Stimulated activated CD4-positive, alpha-beta T cell treated with anti-CD3 and anti-CD28 coated beads, TNF-alpha, amount 100 ng/mL, for 1 hour (primary cell): ENCODE data around the gene LMBR1.

ENCODE experiments used
- DNase-seq, 3 donors: peaks; one replicate each; pipeline ENCODE4 v3.0.0-alpha.2; 2020; ENCODE audit warnings: low read depth in 3 of 3, low spot score in 1 of 3

LMBR1 gene

DNA sequence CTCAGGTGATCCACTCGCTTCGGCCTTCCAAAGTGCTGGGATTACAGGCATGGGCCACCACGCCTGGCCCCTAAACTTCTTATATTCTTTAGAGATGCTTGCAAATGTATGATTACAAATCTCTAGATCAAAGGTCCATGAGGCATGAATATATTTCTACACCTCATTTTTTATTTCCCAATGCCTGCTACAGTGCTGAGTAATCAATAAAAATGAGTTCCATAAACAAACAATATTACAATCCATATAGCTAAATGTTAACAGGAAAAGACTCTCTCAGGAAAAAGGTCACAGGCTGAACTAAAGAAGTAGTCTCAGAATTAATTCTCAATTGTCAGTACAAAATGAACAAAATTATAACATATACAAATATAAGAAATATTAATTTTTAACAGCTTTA, 90.8 kb downstream of the LMBR1 start:
- DNase-seq: no peak

DNA sequence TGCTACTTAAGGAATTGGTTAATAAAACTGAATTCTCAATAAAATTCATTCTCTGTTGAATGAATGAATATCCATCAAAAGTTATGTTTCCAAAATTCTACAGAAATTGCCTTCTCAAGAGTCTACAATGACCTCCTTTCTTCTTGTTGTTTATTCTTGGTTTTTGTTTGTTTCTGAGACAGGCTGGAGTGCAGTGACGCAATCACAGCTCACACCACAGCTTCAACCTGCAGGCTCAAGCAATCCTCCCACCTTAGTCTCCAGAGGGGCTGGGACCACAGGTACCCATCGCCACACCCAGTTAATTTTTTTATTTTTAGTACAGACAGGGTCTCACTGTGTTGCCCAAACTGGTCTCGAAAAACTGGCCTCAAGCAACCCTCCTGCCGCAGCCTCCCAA, 97.6 kb downstream of the LMBR1 start:
- no peak for DNase-seq

DNA sequence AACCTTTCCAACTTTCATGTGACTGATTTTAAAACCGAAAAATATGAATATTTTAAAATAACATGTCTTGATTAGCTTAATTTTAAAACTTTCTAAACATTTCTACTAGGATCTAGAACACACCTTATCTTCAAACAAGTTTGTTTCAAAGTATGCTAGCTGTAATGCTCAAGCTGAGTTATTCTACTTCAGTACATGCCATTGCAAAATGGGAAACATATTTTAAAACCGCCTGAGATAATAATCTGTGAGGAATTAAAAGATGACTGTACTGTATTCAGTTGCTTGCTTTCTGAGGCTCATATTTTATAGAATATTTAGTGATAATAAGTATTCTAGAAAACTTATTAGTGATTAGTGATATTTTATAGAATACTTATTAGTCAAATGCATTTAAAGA, 99.6 kb downstream of the LMBR1 start:
- no peak for DNase-seq

GRCh38 chr7:156792611-156793010, 100.4 kb downstream of the LMBR1 start:
- no peak for DNase-seq

DNA sequence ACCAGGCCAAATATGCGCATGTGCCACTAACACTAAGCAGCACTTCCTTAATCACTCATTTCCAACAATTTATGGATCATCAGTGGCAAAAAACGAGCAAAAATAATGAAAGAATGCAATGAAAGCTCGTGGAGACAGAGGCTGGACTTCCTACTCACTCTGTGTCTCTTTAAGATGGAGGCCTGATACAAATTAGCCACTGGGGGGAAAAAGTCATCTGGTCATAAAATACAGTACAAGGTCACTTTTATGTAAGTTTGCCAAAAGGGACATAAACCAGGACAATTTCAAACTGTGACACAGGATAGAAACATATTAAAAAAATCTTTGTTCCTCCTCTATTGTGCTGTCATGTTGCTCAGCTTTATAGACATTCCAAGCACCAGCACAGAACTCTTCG, 101.7 kb downstream of the LMBR1 start:
- no peak for DNase-seq

GRCh38 chr7:156790264-156790663, 102.7 kb downstream of the LMBR1 start:
- no peak for DNase-seq

DNA sequence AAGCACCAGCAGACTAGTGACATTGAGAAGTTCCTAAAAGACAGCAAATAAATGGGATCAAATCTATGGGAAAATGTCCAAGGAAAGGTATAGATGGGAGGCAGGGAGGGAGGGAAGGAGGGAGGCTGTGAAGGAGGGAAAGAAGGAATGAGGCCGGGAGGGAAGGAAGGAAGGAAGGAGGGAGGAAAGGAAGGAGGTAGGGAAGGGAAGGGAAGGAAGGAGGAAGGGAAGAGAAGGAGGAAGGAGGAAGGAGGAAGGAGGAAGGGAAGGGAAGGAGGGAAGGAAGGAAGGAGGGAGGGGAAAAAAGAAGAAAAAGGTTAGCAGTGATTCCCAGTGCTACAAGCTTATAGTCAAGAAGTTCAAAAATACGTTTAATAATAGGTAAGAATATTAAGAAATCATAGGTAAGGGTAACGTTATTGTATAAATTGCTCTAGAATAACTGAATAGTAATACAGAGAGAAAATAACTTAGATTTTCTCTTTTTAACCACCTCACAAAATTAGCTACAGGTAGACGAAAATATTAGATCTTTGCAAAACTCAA, 106.9 kb downstream of the LMBR1 start:
- DNase-seq: no peak

- no peak for DNase-seq
These were observed 109.1 kb downstream of the LMBR1 start for GRCh38 chr7:156783864-156784263.

GRCh38 chr7:156781972-156782371, 111.0 kb downstream of the LMBR1 start:
- DNase-seq: no peak

DNA sequence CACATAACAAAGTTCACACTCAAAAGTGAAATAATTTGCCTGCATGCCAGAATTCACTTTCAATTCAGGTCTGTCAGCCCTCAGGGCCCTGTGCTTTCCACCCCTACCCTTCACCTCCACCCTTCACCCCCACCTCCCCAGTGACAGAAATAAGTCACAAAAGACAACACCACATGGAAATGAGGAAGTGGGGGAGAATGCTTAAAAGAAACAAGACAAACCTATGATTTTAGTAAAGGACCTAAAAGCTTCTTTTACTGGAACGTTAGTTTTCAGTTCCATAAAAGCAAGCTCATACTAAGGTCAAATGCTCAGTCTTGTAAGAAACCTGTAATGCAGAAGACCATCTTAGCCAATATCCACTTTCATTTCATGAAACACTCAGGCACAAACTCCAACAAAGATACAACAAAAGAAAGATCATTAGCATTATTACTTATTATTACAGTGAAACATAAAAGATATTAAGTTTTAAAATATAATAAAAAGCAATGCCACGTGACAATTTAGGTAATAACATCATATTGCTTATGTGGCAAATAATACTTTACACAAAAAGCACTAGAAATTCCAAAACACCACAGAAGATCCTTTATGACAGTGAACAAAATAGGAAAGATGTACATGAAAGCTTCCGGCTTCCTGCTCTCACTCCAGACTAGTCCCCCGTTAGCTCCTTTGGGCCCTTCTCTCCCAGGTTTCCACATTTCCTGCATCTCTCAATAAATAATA, 112.1 kb downstream of the LMBR1 start:
- no peak for DNase-seq

DNA sequence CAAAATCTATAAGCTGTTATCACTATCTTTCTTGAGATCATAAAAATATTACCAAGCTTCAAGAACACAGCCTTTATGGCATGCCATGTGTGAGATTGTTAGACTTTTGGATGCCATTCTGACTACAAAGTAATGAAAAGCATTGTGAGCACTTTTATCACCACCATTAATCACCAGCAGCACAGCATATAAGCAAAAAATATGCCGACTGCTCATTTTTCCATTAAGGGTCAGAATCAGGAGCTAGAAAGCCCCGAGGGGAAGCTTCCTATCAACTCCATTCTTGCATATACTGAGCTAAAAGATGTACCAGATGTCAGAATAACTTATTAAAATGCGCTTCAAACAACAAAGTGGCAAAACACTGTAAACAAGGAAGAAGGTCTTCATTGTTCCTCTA, 114.3 kb downstream of the LMBR1 start:
- no peak for DNase-seq

- DNase-seq: no peak
These were observed 114.8 kb downstream of the LMBR1 start for GRCh38 chr7:156778201-156778600.

GRCh38 chr7:156777364-156778069, 115.5 kb downstream of the LMBR1 start:
- DNase-seq: no peak

DNA sequence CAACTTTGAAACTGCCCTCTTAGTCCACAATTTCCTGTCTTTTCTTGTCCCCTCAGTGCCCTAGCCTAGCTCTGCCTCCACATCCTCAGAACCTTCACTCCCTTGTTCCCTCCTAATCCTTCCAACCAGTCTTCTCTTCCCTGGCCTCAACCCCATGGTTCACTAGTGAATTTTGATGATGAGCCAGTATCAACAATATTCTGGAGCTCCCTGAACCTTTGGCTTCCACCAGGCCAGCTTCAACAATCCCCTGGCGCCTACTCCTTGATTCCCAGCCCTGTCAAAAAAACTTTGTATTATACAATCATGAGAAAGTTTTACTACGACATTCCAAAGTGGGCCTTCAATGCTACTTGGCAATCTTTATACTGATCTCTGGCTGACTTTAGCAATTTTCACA, 116.5 kb downstream of the LMBR1 start:
- no peak for DNase-seq

- DNase-seq: no peak
These were observed 119.0 kb downstream of the LMBR1 start for GRCh38 chr7:156773966-156774365.

- no peak for DNase-seq
These were observed 120.3 kb downstream of the LMBR1 start for GRCh38 chr7:156772725-156773124.

- DNase-seq: no peak
These were observed 124.1 kb downstream of the LMBR1 start for GRCh38 chr7:156768698-156769472.

GRCh38 chr7:156766666-156767065, 126.3 kb downstream of the LMBR1 start:
- no peak for DNase-seq

- no peak for DNase-seq
These were observed 126.9 kb downstream of the LMBR1 start for GRCh38 chr7:156765901-156766656.

GRCh38 chr7:156764766-156765165, 128.2 kb downstream of the LMBR1 start:
- DNase-seq: no peak

DNA sequence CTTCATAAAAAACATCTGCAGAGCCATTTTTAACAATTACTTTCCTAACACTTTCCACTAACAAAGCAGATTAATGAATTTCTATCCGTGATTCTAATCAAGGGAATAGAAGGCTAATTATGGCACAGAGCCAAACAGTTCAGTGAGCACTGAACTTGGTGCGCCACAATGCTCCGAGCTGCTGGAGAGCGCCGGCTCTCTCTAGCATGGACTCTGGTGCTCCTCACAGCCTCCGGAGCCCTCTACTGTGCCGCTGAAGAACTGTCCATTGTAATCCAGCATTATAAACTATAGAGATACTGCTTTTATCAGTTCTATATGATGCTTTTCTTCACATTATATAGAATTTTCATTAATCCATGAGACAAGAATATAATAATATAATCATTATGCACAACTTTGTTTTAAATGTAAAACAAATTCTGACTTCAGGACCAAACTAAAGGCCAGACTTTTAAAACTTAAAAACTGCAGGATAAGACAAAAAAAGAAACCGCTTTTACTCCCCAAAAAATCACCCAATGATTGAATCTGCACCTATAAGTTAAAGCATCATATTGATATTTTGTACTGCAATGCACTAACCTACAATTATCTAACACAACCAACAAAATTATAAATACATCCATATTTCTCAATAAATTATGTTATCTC, 128.8 kb downstream of the LMBR1 start:
- DNase-seq: no peak
